Measurements from ENCODE around the gene TAF3.

TAF3 gene

GRCh38 chr10:8058274-8059111 lies 240.2 kb downstream of the TAF3 start:
- Histone ChIP-seq H3K9me3 (ENCODE audit: low read length) (no peaks in the 10 kb centered on the region), H3K27ac (ENCODE audit: low read depth, low read length) (no peak overlapping the region), H3K9ac (ENCODE audit: low read length) (no peak overlapping the region), H3K36me3 (ENCODE audit: insufficient read depth, low read length) (no peaks in the 10 kb centered on the region), H3K27me3 (ENCODE audit: control insufficient read depth in 1 of 2, insufficient read depth in 2 of 2, low read length in 2 of 2) (peaks cover 20 to 80% of the 10 kb centered on the region in 2 donors), H3K4me1 (ENCODE audit: insufficient read depth, low read length) (peaks cover 6% of the 10 kb centered on the region), H3K4me3 (ENCODE audit: low read depth in 1 of 2, low read length in 2 of 2) (no peak overlapping the region)

GRCh38 chr10:8059191-8059936 lies 241.1 kb downstream of the TAF3 start:
- no peak overlapping the region for H3K9ac ChIP-seq (ENCODE audit: low read length)
- no peaks in the 10 kb centered on the region for H3K9me3 ChIP-seq (ENCODE audit: low read length)
- H3K4me1 ChIP-seq (ENCODE audit: insufficient read depth, low read length) = no peaks in the 10 kb centered on the region
- no peaks in the 10 kb centered on the region for H3K36me3 ChIP-seq (ENCODE audit: insufficient read depth, low read length)
- no peak overlapping the region for H3K27ac ChIP-seq (ENCODE audit: low read depth, low read length)
- peaks cover 14 to 73% of the 10 kb centered on the region in 2 donors for H3K27me3 ChIP-seq (ENCODE audit: control insufficient read depth in 1 of 2, insufficient read depth in 2 of 2, low read length in 2 of 2)
- H3K4me3 ChIP-seq (ENCODE audit: low read depth in 1 of 2, low read length in 2 of 2) = no peak overlapping the region

DNA sequence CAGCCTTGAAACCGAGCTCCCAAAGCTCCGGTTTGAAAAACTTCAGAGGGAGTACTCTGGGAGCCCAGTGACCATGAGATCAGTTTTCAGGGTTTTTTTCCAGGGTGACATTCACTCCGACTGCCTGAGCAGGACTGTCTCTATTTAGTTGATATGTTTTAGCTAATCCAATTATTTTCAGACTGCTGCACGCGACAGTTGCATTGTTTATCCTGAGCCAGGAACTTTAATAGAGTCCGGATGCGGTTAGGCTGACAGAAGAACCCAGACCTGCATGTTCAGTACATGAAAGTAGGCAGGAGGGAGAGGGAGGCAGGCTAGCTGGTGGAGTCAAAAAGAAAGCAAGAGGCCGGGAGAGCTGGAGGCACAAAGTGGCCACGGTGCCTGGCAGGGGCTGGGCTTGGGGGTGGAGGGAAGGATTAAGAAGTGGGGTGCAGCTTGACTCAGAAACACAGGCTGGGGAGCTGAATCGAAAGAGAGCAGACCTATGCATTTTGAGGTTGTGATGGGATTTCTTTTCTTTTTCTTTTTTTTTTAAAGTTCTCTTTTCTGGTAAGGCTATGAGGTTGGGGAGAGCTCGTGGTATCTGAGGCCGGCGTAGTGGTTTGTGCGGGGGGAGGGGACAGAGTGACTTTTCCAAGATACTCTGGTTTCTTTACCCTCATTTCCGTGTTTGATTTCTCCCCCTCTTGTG lies 241.9 kb downstream of the TAF3 start:
- Histone ChIP-seq H3K27me3 (ENCODE audit: control insufficient read depth in 1 of 2, insufficient read depth in 2 of 2, low read length in 2 of 2) (peaks cover 10 to 68% of the 10 kb centered on the region in 2 donors), H3K27ac (ENCODE audit: low read depth, low read length) (no peak overlapping the region), H3K9ac (ENCODE audit: low read length) (no peak overlapping the region), H3K9me3 (ENCODE audit: low read length) (no peaks in the 10 kb centered on the region), H3K4me3 (ENCODE audit: low read depth in 1 of 2, low read length in 2 of 2) (no peak overlapping the region), H3K4me1 (ENCODE audit: insufficient read depth, low read length) (no peaks in the 10 kb centered on the region), H3K36me3 (ENCODE audit: insufficient read depth, low read length) (no peaks in the 10 kb centered on the region)

DNA sequence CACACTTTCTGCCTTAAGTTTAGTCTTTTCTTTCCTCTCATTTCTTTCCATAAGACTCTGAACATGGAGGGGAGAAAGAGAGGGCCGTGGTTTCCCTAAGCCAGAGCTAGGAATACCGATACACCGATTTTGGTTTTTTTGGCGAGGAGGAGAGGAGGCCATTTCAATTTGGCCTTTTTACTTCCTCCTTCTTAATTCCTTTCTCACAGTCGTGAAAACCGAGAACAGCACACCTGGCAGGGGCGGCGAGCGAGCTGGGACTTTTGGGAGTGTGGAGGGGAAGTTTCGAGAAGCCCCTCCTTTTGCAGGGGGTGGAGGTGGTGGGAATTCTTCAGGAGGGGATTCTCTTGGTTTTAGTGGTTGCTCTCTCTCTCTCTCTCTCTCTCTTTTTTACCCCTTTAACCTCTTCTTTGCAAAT lies 242.4 kb downstream of the TAF3 start:
- H3K27ac ChIP-seq (ENCODE audit: low read depth, low read length) = no peak overlapping the region
- H3K4me1 ChIP-seq (ENCODE audit: insufficient read depth, low read length) = no peaks in the 10 kb centered on the region
- no peaks in the 10 kb centered on the region for H3K36me3 ChIP-seq (ENCODE audit: insufficient read depth, low read length)
- no peaks in the 10 kb centered on the region for H3K9me3 ChIP-seq (ENCODE audit: low read length)
- H3K27me3 ChIP-seq (ENCODE audit: control insufficient read depth in 1 of 2, insufficient read depth in 2 of 2, low read length in 2 of 2) = peaks cover 8 to 63% of the 10 kb centered on the region in 2 donors
- H3K9ac ChIP-seq (ENCODE audit: low read length) = no peak overlapping the region
- no peak overlapping the region for H3K4me3 ChIP-seq (ENCODE audit: low read depth in 1 of 2, low read length in 2 of 2)

DNA sequence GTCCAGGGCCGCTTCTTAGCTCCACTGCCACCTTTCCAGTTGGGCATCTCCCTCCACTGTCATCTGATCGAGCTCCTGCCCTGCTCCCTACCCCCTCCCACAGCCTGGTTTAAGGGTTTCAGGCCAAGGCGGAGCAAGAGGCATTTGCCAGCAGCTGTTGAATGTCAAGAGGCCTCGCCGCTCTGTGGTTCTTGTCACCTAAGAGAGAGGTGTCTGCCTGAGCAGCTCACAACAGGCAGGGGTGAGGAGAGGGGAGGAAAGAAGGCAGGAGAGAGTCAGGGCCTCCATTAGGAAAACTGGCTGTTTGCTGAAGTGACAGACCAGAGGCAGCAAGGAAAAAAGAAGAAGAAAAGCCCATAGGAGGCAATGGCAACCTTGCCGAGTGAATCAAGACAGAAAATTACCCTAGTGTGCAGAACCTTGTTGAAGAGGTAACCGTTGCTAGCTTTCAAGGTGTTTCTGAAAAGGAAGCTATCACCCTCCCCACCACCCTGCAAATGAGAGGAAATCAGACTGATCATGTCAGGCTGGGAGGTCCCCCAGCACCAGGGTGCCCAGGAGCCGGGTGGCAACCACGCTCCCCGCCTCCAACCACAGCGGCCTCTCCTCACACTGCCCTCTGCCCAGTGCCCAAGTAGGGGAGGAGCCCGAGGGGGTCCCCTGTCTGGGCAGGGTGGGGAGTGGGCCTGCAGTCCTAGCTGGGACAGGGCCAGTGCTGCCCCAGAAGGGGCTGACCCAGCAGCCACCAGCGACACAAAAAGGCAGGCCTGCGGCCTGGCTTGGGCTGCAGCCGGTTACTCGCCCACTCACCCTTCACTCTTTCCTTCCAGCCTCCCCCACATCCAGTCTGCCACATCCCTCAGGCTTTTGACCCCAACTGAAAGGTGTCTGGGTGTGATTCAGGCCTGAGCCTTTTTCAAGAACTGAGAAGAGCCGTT lies 243.2 kb downstream of the TAF3 start:
- Histone ChIP-seq H3K36me3 (ENCODE audit: insufficient read depth, low read length) (no peaks in the 10 kb centered on the region), H3K9ac (ENCODE audit: low read length) (no peak overlapping the region), H3K4me3 (ENCODE audit: low read depth in 1 of 2, low read length in 2 of 2) (no peak overlapping the region), H3K27me3 (ENCODE audit: control insufficient read depth in 1 of 2, insufficient read depth in 2 of 2, low read length in 2 of 2) (peaks cover 8 to 55% of the 10 kb centered on the region in 2 donors), H3K27ac (ENCODE audit: low read depth, low read length) (no peak overlapping the region), H3K9me3 (ENCODE audit: low read length) (no peaks in the 10 kb centered on the region), H3K4me1 (ENCODE audit: insufficient read depth, low read length) (no peaks in the 10 kb centered on the region)

GRCh38 chr10:8063128-8063908 lies 245.0 kb downstream of the TAF3 start:
- Histone ChIP-seq H3K9me3 (ENCODE audit: low read length) (no peaks in the 10 kb centered on the region), H3K4me3 (ENCODE audit: low read depth in 1 of 2, low read length in 2 of 2) (no peak overlapping the region), H3K4me1 (ENCODE audit: insufficient read depth, low read length) (no peaks in the 10 kb centered on the region), H3K9ac (ENCODE audit: low read length) (no peak overlapping the region), H3K27me3 (ENCODE audit: control insufficient read depth in 1 of 2, insufficient read depth in 2 of 2, low read length in 2 of 2) (peaks cover 8 to 38% of the 10 kb centered on the region in 2 donors), H3K36me3 (ENCODE audit: insufficient read depth, low read length) (no peaks in the 10 kb centered on the region), H3K27ac (ENCODE audit: low read depth, low read length) (no peak overlapping the region)

DNA sequence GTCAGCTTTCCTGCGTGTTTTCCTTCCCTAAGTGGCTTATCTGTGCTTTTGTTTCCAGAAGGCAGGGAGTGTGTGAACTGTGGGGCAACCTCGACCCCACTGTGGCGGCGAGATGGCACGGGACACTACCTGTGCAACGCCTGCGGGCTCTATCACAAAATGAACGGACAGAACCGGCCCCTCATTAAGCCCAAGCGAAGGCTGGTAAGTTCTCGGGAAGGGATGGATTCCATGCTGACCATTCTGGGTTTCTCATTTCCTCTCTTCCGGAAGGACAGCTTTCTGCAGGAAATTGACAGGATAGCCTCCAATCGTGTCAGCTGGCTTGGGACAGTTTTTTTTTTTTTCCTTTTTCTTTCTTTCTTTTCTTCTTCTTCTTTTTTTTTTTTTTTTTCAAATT lies 245.6 kb downstream of the TAF3 start:
- Histone ChIP-seq H3K9ac (ENCODE audit: low read length) (no peak overlapping the region), H3K27me3 (ENCODE audit: control insufficient read depth in 1 of 2, insufficient read depth in 2 of 2, low read length in 2 of 2) (peaks cover 8 to 32% of the 10 kb centered on the region in 2 donors)

GRCh38 chr10:8064436-8064835 lies 246.1 kb downstream of the TAF3 start:
- no peak overlapping the region for H3K9ac ChIP-seq (ENCODE audit: low read length)
- no peak overlapping the region for H3K4me3 ChIP-seq (ENCODE audit: low read depth in 1 of 2, low read length in 2 of 2)
- no peaks in the 10 kb centered on the region for H3K36me3 ChIP-seq (ENCODE audit: insufficient read depth, low read length)
- no peaks in the 10 kb centered on the region for H3K4me1 ChIP-seq (ENCODE audit: insufficient read depth, low read length)
- H3K9me3 ChIP-seq (ENCODE audit: low read length) = no peaks in the 10 kb centered on the region
- H3K27me3 ChIP-seq (ENCODE audit: control insufficient read depth in 1 of 2, insufficient read depth in 2 of 2, low read length in 2 of 2) = peaks cover 4 to 27% of the 10 kb centered on the region in 2 donors
- no peak overlapping the region for H3K27ac ChIP-seq (ENCODE audit: low read depth, low read length)

More for the DNA sequence above, 245.6 kb downstream of the TAF3 start:
- H3K4me3 ChIP-seq (ENCODE audit: low read depth in 1 of 2, low read length in 2 of 2) = no peak overlapping the region
- no peak overlapping the region for H3K27ac ChIP-seq (ENCODE audit: low read depth, low read length)
- no peaks in the 10 kb centered on the region for H3K9me3 ChIP-seq (ENCODE audit: low read length)
- no peaks in the 10 kb centered on the region for H3K4me1 ChIP-seq (ENCODE audit: insufficient read depth, low read length)
- no peaks in the 10 kb centered on the region for H3K36me3 ChIP-seq (ENCODE audit: insufficient read depth, low read length)

- no peaks in the 10 kb centered on the region for H3K36me3 ChIP-seq (ENCODE audit: insufficient read depth, low read length)
- no peak overlapping the region for H3K9ac ChIP-seq (ENCODE audit: low read length)
- no peaks in the 10 kb centered on the region for H3K4me1 ChIP-seq (ENCODE audit: insufficient read depth, low read length)
- H3K9me3 ChIP-seq (ENCODE audit: low read length) = no peaks in the 10 kb centered on the region
- H3K27me3 ChIP-seq (ENCODE audit: control insufficient read depth in 1 of 2, insufficient read depth in 2 of 2, low read length in 2 of 2) = peaks cover 0 to 22% of the 10 kb centered on the region in 2 donors
- no peak overlapping the region for H3K27ac ChIP-seq (ENCODE audit: low read depth, low read length)
- no peak overlapping the region for H3K4me3 ChIP-seq (ENCODE audit: low read depth in 1 of 2, low read length in 2 of 2)
Observed at GRCh38 chr10:8065651-8066050, 247.3 kb downstream of the TAF3 start.

GRCh38 chr10:8066124-8066523 lies 247.8 kb downstream of the TAF3 start:
- H3K27ac ChIP-seq (ENCODE audit: low read depth, low read length) = no peak overlapping the region

More at GRCh38 chr10:8066124-8066523, 247.8 kb downstream of the TAF3 start:
- no peaks in the 10 kb centered on the region for H3K36me3 ChIP-seq (ENCODE audit: insufficient read depth, low read length)
- no peak overlapping the region for H3K9ac ChIP-seq (ENCODE audit: low read length)
- peaks cover 0 to 20% of the 10 kb centered on the region in 2 donors for H3K27me3 ChIP-seq (ENCODE audit: control insufficient read depth in 1 of 2, insufficient read depth in 2 of 2, low read length in 2 of 2)
- no peaks in the 10 kb centered on the region for H3K9me3 ChIP-seq (ENCODE audit: low read length)
- no peaks in the 10 kb centered on the region for H3K4me1 ChIP-seq (ENCODE audit: insufficient read depth, low read length)
- H3K4me3 ChIP-seq (ENCODE audit: low read depth in 1 of 2, low read length in 2 of 2) = no peak overlapping the region
